Skin of body (tissue), 2 donors: ENCODE measurements around the gene TNNT1. TPM values are rescaled to one million over a fixed set of nuclear protein-coding genes. Genes with fewer than 3 reads are reported as not detected.
A peak's percentile ranks its signal among the peaks of the same experiment; 100 is the strongest.

Source experiments
- DNase-seq: peaks from one replicate; lab custom pipeline; 2025; lab: John Stamatoyannopoulos, UW
- total RNA-seq: library from RNA; depleted of rRNA; stranded (reverse); fragments of >200 nt; gene quantifications from one replicate; pipeline ENCODE4 v1.2.3, GENCODE V29; 2014

TNNT1 gene
- total RNA-seq, 1 donor from 2014 or later: 65.7 TPM

DNA sequence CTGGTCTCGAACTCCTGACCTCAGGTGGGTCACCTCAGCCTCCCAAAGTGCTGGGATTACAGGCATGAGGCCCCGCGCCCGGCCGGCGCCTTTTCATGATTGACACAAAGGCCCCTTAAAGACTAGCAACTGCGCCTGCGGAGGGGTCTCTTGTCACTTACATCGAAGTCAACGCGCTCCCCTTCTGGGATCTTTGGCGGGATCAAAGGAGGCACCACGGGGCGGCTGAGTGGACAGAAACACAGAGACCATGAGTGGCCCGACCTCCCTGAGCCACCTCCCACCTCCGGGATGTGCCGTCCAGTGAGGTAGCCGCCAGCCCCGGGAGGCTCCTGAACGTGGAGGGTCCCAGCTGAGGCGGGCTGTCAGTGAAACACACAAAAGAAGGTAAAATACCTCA is 7.3 kb downstream of the TNNT1 start:
- DNase-seq: no peak

DNA sequence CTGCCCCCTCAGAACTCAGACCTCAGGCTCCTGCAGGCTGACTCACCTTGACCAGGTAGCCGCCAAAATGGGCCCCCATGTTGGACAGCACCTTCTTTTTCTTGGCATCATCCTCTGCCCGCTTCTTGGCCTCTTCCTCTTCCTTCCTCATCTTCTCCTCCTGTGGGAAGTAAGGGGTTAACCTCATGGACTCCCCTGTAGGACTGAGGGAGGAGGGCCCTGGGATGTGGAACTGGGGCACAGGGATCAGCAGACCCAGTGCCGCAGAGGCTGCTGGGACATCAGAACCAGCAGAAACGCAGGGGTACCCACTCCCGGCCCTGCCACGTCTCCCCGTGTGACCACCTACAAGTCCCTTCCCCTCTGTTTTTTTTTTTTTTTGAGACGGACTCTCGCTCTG is 11.1 kb downstream of the TNNT1 start:
- DNase-seq: no peak

GRCh38 chr19:55136399-55137102 is 12.5 kb downstream of the TNNT1 start:
- no peak for DNase-seq

DNA sequence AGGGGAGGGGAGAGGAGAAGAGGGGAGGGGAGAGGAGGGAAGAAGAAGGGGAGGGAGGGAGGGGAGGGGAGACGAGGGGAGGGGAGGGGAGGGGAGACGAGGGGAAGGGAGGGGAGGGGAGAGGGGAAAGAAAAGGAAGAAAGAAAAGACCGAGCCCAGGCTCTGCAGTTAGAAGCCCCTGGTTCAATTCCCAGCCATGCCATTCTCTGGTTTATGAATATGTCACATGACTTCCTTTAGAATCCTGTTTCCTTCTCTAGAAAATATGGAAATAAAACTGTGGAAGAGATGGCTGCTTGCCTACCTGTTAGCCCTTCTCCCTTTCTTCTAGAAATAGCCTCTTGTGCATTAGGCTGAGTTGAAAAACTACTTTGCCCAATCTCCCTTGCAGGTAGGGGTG is 14.3 kb downstream of the TNNT1 start:
- DNase-seq: no peak

GRCh38 chr19:55133639-55134444 is 15.2 kb downstream of the TNNT1 start:
- no peak for DNase-seq

- DNase-seq: no peak
Observed at GRCh38 chr19:55132453-55133129, 16.4 kb downstream of the TNNT1 start.

DNA sequence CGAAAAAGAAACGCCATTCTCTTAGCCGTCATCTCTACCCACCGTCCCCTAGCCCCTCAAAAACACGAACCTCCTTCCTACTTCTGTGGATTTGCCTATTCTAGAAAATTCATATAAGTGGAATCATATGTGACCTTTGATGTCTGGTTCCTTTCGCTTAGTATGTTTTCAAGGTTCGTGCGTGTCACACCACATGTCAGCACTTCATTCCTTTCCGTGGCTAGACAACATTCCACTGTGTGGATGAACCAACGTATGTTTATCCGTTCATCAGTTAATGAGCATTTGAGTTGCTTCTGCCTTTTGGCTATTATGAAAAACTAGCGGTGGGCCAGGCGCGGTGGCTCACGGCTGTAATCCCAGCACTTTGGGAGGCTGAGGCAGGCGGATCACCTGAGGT is 17.6 kb downstream of the TNNT1 start:
- DNase-seq: no peak

DNA sequence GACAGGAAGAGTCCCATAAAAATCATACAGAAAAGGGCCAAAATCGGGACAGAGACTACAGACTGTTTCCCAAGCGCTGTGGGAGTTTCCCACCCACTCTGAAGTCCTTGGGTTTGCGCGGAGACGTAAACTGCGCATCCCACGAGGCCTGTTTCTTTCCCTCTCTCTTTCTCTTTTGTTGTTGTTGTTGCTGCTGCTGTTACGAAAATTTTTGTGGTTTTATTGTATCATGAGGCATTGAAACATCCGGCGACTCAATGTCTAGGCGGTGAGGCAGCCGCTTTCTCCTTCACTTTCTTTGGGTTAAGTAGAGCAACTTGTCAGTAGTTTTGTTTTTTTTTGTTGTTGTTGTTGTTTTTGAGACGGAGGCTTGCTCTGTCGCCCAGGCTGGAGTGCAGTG is 30.0 kb downstream of the TNNT1 start:
- DNase-seq: no peak

- DNase-seq: peak; percentile 31
Observed at GRCh38 chr19:55118401-55118991, 30.5 kb downstream of the TNNT1 start.

- DNase-seq: peak; percentile 99
Observed at GRCh38 chr19:55117663-55118391, 31.2 kb downstream of the TNNT1 start.

DNA sequence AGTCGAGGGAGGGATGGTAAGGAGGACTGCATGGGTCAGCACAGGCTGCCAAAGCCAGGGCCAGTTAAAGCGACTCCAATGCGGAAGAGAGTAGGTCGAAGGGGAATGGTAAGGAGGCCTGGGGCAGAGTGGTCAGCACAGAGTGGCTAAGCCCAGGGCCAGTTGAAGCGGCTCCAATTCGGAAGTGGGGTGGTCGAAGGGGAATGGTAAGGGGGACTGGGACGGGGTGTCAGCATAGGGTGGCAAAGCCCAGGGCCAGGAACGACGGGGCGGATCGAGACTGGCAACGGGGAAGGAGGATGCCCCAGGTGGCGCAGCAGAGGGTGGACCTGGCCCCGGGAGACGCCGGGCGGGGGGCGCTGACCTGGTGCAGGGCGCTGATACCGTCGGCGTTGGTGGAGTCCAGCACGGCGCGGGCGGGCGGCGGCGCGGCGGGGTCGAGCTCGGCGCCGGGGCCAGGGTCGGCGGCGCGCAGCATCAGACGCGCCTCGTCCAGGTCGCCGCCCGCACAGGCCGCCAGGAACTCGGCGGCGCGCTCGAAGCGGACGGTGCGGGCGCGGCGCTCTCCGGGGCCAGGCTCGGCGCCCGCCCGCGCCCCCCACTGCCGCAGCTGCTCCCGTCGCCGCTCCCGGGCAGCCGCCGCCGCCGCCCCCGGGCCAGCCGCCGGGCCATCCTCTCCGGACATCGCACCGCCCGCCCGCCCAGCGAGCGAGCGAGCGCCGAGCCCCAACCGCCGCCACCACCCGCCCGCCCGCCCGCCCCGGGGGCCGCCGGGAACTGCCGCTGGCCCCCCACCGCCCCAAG is 31.9 kb downstream of the TNNT1 start, which contains the start of gene PPP1R12C:
Gene PPP1R12C, minus strand, starts transcription at position 779 of the 804 bp plus-strand sequence. Its CDS starts 94 bp downstream, at position 685.
- DNase-seq: no peak

DNA sequence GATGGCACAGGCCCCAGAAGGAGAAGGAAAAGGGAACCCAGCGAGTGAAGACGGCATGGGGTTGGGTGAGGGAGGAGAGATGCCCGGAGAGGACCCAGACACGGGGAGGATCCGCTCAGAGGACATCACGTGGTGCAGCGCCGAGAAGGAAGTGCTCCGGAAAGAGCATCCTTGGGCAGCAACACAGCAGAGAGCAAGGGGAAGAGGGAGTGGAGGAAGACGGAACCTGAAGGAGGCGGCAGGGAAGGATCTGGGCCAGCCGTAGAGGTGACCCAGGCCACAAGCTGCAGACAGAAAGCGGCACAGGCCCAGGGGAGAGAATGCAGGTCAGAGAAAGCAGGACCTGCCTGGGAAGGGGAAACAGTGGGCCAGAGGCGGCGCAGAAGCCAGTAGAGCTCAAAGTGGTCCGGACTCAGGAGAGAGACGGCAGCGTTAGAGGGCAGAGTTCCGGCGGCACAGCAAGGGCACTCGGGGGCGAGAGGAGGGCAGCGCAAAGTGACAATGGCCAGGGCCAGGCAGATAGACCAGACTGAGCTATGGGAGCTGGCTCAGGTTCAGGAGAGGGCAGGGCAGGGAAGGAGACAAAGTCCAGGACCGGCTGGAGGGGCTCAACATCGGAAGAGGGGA is 32.7 kb downstream of the TNNT1 start:
- DNase-seq: no peak

DNA sequence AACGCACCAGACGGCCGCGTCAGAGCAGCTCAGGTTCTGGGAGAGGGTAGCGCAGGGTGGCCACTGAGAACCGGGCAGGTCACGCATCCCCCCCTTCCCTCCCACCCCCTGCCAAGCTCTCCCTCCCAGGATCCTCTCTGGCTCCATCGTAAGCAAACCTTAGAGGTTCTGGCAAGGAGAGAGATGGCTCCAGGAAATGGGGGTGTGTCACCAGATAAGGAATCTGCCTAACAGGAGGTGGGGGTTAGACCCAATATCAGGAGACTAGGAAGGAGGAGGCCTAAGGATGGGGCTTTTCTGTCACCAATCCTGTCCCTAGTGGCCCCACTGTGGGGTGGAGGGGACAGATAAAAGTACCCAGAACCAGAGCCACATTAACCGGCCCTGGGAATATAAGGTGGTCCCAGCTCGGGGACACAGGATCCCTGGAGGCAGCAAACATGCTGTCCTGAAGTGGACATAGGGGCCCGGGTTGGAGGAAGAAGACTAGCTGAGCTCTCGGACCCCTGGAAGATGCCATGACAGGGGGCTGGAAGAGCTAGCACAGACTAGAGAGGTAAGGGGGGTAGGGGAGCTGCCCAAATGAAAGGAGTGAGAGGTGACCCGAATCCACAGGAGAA is 33.5 kb downstream of the TNNT1 start:
- DNase-seq: no peak

- DNase-seq: no peak
Observed at GRCh38 chr19:55114566-55115145, 34.4 kb downstream of the TNNT1 start.

- peak; percentile 97 for DNase-seq
Observed at GRCh38 chr19:55113570-55114039, 35.4 kb downstream of the TNNT1 start.

GRCh38 chr19:55112777-55113569 is 36.0 kb downstream of the TNNT1 start:
- DNase-seq: no peak

DNA sequence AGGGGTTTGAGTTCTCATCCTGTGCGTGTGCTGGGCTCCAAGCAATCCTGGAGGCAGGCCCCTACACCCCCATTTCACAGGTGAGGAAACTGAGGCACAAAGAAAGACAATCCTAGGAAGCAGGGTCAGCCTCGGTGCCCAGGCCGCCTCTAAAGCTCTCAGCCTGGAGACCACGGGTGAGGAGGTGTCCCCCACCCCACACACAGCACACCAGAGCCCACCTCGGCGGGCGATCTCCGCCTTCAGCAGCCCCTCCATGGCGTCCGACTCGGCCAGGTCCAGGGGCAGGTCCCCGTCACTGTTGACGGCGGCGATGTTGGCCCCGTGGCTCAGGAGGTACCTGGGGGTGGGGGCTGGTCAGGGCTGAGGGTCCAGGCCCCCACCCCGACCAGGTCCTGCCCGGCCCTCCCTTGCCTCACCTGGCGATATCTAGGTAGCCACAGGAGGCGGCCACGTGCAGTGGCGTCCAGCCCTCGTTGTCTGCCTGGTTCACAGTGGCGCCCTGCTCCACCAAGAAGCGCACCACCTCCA is 36.7 kb downstream of the TNNT1 start:
- no peak for DNase-seq
